HepG2 (cell line): ENCODE data around the gene ADPRS. TPM values are rescaled to one million over a fixed set of nuclear protein-coding genes. Genes with fewer than 3 reads are reported as not detected.

Source experiments
- ATAC-seq: fragments of 200-7000 bp; cut with Tn5 transposase; 3 replicates; pipeline ENCODE4 v1.9.1; 2020; ENCODE audit warnings: mild to moderate bottlenecking, moderate library complexity
- BruUV-seq: library from RNA; stranded (reverse); fragments of 400-500 nt; replicated peaks from 2 replicates; lab custom pipeline; 2021; lab: Mats Ljungman, UMichigan
- CTCF ChIA-PET: fragments of 300-600 bp; formaldehyde crosslinking; extraction: SDS; loops from one replicate; lab custom pipeline; 2021; ENCODE audit warnings: low total read pairs, inconsistent platforms, low intra/inter-chr PET ratio; lab: Yijun Ruan, JAX
- POLR2A ChIA-PET: fragments of 350-600 bp; sonication (Branson Sonifier 250); formaldehyde crosslinking; loops from one replicate; lab custom pipeline; 2020; ENCODE audit warnings: antibody characterized with exemption, inconsistent platforms; lab: Yijun Ruan, JAX
- DNase-seq: peaks from one replicate; pipeline ENCODE4 v3.0.0-alpha.2; 2015; ENCODE audit warnings: low spot score
- FAIRE-seq: peaks from 3 replicates; lab custom pipeline; 2011; peaks lifted over from hg19 to GRCh38; lab: Jason Lieb, UNC
- H2AFZ ChIP-seq: one replicate; pipeline ENCODE4 v1.6.1; 2011; ENCODE audit warnings: low read length, inconsistent platforms
- H3K27ac ChIP-seq: fragments of 300-600 bp; 3 replicates; pipeline ENCODE4 v1.8.0; 2011; ENCODE audit warnings: mixed run types, mild to moderate bottlenecking, mixed read lengths, low read length, inconsistent platforms; ENCODE audit not compliant: insufficient read depth; ENCODE audit errors: extremely low read length
- H3K27me3 ChIP-seq, 2 experiments: fragments of 200-600 bp in 1 of 2; 2 replicates in 1 of 2; 3 replicates in 1 of 2; pipeline versions ENCODE4 v1.6.0 to v1.8.0; 2011; ENCODE audit warnings: low read length in 2 of 2, mild to moderate bottlenecking in 2 of 2, moderate library complexity in 2 of 2, inconsistent platforms in 1 of 2; ENCODE audit not compliant: insufficient read depth in 2 of 2, control insufficient read depth in 1 of 2
- H3K36me3 ChIP-seq, 2 experiments: fragments of 200-600 bp in 1 of 2; replicated peaks in 1 of 2; 2 replicates in 1 of 2; 3 replicates in 1 of 2; pipeline versions ENCODE4 v1.5.1 to v1.8.0; 2011; ENCODE audit warnings: low read length in 2 of 2, inconsistent platforms in 1 of 2; ENCODE audit not compliant: insufficient read depth in 2 of 2, control insufficient read depth in 1 of 2
- H3K4me1 ChIP-seq: 2 replicates; pipeline ENCODE4 v1.5.1; 2012; ENCODE audit warnings: low read length, inconsistent platforms; ENCODE audit not compliant: insufficient read depth
- H3K4me2 ChIP-seq: 2 replicates; pipeline ENCODE4 v1.6.0; 2011; ENCODE audit warnings: low read depth, low read length, inconsistent platforms
- H3K4me3 ChIP-seq, 3 experiments: fragments of 200-600 bp in 1 of 3; sonication (generic), shearing (Covaris generic) in 1 of 3; replicated peaks in 1 of 3; 2 replicates each; pipeline ENCODE4 v1.5.1; 2011 to 2016; ENCODE audit warnings: low read length in 3 of 3, inconsistent platforms in 2 of 3, low read depth in 2 of 3, mild to moderate bottlenecking in 2 of 3, control low read depth in 1 of 3, mixed read lengths in 1 of 3; ENCODE audit not compliant: insufficient read depth in 1 of 3
- H3K79me2 ChIP-seq: one replicate; pipeline ENCODE4 v1.6.1; 2011; ENCODE audit warnings: low read length, inconsistent platforms; ENCODE audit not compliant: insufficient read depth
- H3K9ac ChIP-seq: 2 replicates; pipeline ENCODE4 v1.6.0; 2011; ENCODE audit warnings: mild to moderate bottlenecking, low read depth, low read length, inconsistent platforms; ENCODE audit not compliant: insufficient read depth
- H3K9me3 ChIP-seq: 2 replicates; pipeline ENCODE4 v1.5.1; 2012; ENCODE audit warnings: mild to moderate bottlenecking, low read length
- H4K20me1 ChIP-seq: 2 replicates; pipeline ENCODE4 v1.6.0; 2011; ENCODE audit warnings: inconsistent platforms, mild to moderate bottlenecking, low read length, moderate library complexity; ENCODE audit not compliant: insufficient read depth
- BRCA1 ChIP-seq: sonication (generic); formaldehyde crosslinking; IDR thresholded peaks from 2 replicates; pipeline ENCODE4 v1.4.0; 2020; ENCODE audit warnings: missing genetic modification reagents
- TBL1XR1 ChIP-seq: fragments of 150-350 bp; IDR thresholded peaks from 2 replicates; pipeline ENCODE4 v1.6.1; 2014; ENCODE audit warnings: borderline replicate concordance, low read length; ENCODE audit not compliant: partially characterized antibody
- ZNF350 ChIP-seq: sonication (generic); formaldehyde crosslinking; IDR thresholded peaks from 2 replicates; pipeline ENCODE4 v1.4.0; 2020; ENCODE audit warnings: mild to moderate bottlenecking, low read depth, missing genetic modification reagents, borderline replicate concordance
- ZNF367 ChIP-seq: sonication (generic); formaldehyde crosslinking; IDR thresholded peaks from 2 replicates; pipeline ENCODE4 v1.4.0; 2020; ENCODE audit warnings: missing genetic modification reagents, borderline replicate concordance
- WGBS: methylation state at CpG from one replicate; pipeline ENCODE4 v1.1.6; 2017; ENCODE audit warnings: low lambda C conversion rate; 5-methylcytosine and 5-hydroxymethylcytosine counted together
- in situ Hi-C: cut with HindIII; loops from 2 replicates; pipeline ENCODE4 v1.10.0; 2017; ENCODE audit warnings: low pct_unique_long_range_greater_than_20kb; ENCODE audit not compliant: extremely low pct_ligation_motif_present
- intact Hi-C: fragments of 100-400 bp; cut with micrococcal nuclease; formaldehyde crosslinking; loops from one replicate; pipeline ENCODE4 v1.10.0; 2022; ENCODE audit not compliant: unreplicated experiment
- polyA plus RNA-seq, 8 experiments: library from polyadenylated mRNA; depleted of rRNA in 3 of 8; stranded (reverse) in 7 of 8; unstranded in 1 of 8; fragments of >200 nt; fragmentation: Illumina TruSeq in 4 of 8; extraction: Trizol in 4 of 8; gene quantifications; 2 replicates each; pipeline versions ENCODE4 v1.2.1 to v1.2.3, GENCODE V29; 2011 to 2016; ENCODE audit warnings: low read depth in 4 of 8, missing spikeins in 1 of 8, mixed read lengths in 1 of 8; ENCODE audit not compliant: insufficient read depth in 1 of 8
- total RNA-seq, 5 experiments: library from RNA; depleted of rRNA; stranded (reverse); fragments of >200 nt; fragmentation: Illumina TruSeq; extraction: Trizol; gene quantifications; 2 replicates each; pipeline ENCODE4 v1.2.3, GENCODE V29; 2016; ENCODE audit warnings: low read depth in 1 of 5

The ADPRS gene
- total and polyA plus RNA-seq, 2 of the 13 experiments (the other 11 are each of a cell fraction or from before 2014, with no cell fraction given), result 30.6 to 36.4 TPM

DNA sequence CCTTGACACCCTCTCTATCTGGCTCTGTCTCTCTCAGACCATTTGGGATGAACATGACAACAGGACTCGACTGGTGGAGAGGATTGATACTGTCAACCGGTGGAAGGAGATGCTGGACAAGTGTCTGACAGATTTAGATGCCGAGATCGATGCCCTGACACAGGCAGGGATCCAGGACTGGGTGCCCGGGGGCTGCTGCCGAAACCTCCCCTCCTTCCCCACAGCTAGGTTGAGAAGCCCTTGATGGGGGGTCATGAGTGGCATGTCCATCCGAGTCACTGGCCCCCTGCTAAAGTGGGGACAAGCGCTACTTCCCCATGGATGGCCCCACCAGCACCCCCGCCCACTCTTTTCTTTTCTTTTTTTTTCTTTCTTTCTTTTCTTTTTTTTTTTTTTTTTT lies 3.6 kb upstream of the ADPRS start (continued):
- no peak for TF ChIP-seq ZNF350 (CRISPR knock-in tag)
- no peak for TF ChIP-seq BRCA1 (CRISPR knock-in tag)

DNA sequence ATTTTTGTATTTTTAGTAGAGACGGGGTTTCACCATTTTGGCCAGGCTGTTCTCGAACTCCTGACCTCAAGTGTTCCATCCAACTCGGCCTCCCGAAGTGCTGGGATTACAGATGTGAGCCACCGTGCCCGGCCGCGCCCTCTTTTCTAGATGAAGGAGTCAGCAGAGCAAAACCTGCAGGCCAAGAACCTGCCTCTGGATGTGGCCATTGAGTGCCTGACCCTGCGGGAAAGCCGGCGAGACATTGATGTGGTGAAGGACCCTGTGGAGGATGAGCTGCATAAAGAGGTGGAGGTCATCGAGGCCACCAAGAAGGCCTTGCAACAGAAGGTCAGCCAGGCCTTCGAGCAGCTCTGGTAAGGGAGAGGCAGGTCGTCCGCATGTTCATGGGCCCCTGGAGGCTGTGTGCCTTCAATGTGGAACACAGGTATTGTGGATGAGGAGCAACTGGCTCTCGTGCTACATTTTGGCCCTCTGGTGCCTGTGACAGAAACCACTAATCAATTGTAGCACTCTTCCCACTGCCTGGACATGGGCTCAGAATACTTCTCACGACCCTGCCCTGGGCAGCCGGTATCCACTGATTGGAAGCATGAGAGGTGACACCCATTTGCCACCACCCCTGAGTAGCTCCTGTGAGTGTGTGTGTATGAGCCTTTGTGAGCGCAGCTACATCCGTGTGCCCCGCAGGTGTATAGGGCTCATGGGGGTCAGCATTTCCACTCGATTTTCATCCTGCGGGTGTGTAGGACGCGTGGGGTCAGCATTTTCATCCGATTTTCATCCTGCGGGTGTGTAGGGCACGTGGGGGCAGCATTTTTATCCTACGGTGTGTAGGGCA lies 2.8 kb upstream of the ADPRS start:
- DNase-seq (no peak), FAIRE-seq (no peak), ATAC-seq (no peak)
- intact Hi-C loops, result no loop called here
- no peak for TF ChIP-seq ZNF367 (CRISPR knock-in tag)
- no peak for TF ChIP-seq TBL1XR1
- H2AFZ ChIP-seq, result no peak overlapping the region
- H3K27me3 ChIP-seq, result peaks cover 0 to 2% of the 10 kb centered on the region in 2 experiments; a peak in 1 of 5 replicates
- H3K79me2 ChIP-seq, result peaks cover 15% of the 10 kb centered on the region
- CTCF ChIA-PET, result no interaction called here
- in situ Hi-C loops, result no loop called here
- peaks cover 25% of the 10 kb centered on the region for H3K4me1 ChIP-seq
- H4K20me1 ChIP-seq, result no peaks in the 10 kb centered on the region
- no peak overlapping the region for H3K9ac ChIP-seq
- no peak overlapping the region for H3K27ac ChIP-seq
- H3K36me3 ChIP-seq, result 0 out of 5 replicates have a peak, but pooled peaks cover 0 to 1% of the 10 kb centered on the region in 2 experiments
- no peak overlapping the region for H3K4me2 ChIP-seq
- H3K4me3 ChIP-seq, result no peak overlapping the region
- H3K9me3 ChIP-seq, result no peaks in the 10 kb centered on the region
- WGBS, result 78% methylated on average over 26 of the region's 29 CpGs
- POLR2A ChIA-PET, result interaction anchor here (1.8 kb wide), 1 partner anchor 315 kb away, joined by 5 read pairs; no protein-coding TSS in a partner anchor
- BruUV-seq, result no TSS peak
